Neural cell (in vitro differentiated cells): ENCODE data around the gene TXNDC16. TPM values are rescaled to one million over a fixed set of nuclear protein-coding genes. Genes with fewer than 3 reads are reported as not detected.

Experiments used
- H2AFZ ChIP-seq: fragments of 200-600, 300-800 bp; sonication (generic), shearing (Covaris generic); 2 replicates; pipeline ENCODE4 v1.6.0; 2014; ENCODE audit warnings: low read depth, mild to moderate bottlenecking, antibody characterized with exemption, low read length, moderate library complexity
- H3F3A ChIP-seq: fragments of 200-600 bp; shearing (Covaris generic); 2 replicates; pipeline ENCODE4 v1.6.1; 2016; ENCODE audit warnings: mild to moderate bottlenecking, moderate library complexity, mixed read lengths, antibody characterized with exemption, low read length; ENCODE audit not compliant: insufficient read depth, poor library complexity, severe bottlenecking
- H3K27ac ChIP-seq: fragments of 200-600, 300-800 bp; sonication (generic), shearing (Covaris generic); 2 replicates; pipeline ENCODE4 v1.5.1; 2014; ENCODE audit warnings: mild to moderate bottlenecking, low read length, moderate library complexity
- H3K27me3 ChIP-seq: fragments of 300-800, 200-600 bp; sonication (generic), shearing (Covaris generic); 2 replicates; pipeline ENCODE4 v1.6.0; 2014; ENCODE audit warnings: mild to moderate bottlenecking, low read depth, low read length, moderate library complexity; ENCODE audit not compliant: insufficient read depth
- H3K36me3 ChIP-seq: fragments of 300-800, 200-600 bp; sonication (generic), shearing (Covaris generic); 2 replicates; pipeline ENCODE4 v1.5.1; 2014; ENCODE audit warnings: mild to moderate bottlenecking, antibody characterized with exemption, low read length, moderate library complexity; ENCODE audit not compliant: insufficient read depth
- H3K4me2 ChIP-seq: fragments of 300-800, 200-600 bp; sonication (generic), shearing (Covaris generic); 2 replicates; pipeline ENCODE4 v1.6.0; 2014; ENCODE audit warnings: mild to moderate bottlenecking, low read length
- H3K4me3 ChIP-seq: fragments of 300-800, 200-600 bp; sonication (generic), shearing (Covaris generic); 2 replicates; pipeline ENCODE4 v1.5.1; 2014; ENCODE audit warnings: mild to moderate bottlenecking, low read length, moderate library complexity
- H3K79me2 ChIP-seq: fragments of 200-600 bp; shearing (Covaris generic); replicated peaks from 2 replicates; pipeline ENCODE4 v1.6.0; 2014; ENCODE audit warnings: mild to moderate bottlenecking, low read length, moderate library complexity; ENCODE audit not compliant: insufficient read depth
- H3K9ac ChIP-seq: fragments of 300-800, 200-600 bp; sonication (generic), shearing (Covaris generic); 2 replicates; pipeline ENCODE4 v1.6.1; 2016; ENCODE audit warnings: mild to moderate bottlenecking, low read length, mixed read lengths
- H3K9me2 ChIP-seq: fragments of 200-600 bp; shearing (Covaris generic); 2 replicates; pipeline ENCODE4 v1.6.1; 2016; ENCODE audit warnings: mild to moderate bottlenecking, low read length, mixed read lengths; ENCODE audit not compliant: insufficient read depth
- H3K9me3 ChIP-seq: fragments of 200-600, 300-800 bp; sonication (generic), shearing (Covaris generic); 2 replicates; pipeline ENCODE4 v1.6.1; 2016; ENCODE audit warnings: mild to moderate bottlenecking, mixed run types, low read length, moderate library complexity, mixed read lengths
- H4K20me1 ChIP-seq: fragments of 200-600 bp; shearing (Covaris generic); 2 replicates; pipeline ENCODE4 v1.6.1; 2016; ENCODE audit warnings: mild to moderate bottlenecking, mixed run types; ENCODE audit not compliant: insufficient read depth
- CTCF ChIP-seq: fragments of 450-650 bp; IDR thresholded peaks from 2 replicates; pipeline ENCODE4 v1.5.1; 2014; ENCODE audit warnings: antibody characterized with exemption, mild to moderate bottlenecking, moderate library complexity; ENCODE audit not compliant: poor library complexity, severe bottlenecking
- EP300 ChIP-seq: fragments of 450-650 bp; conservative IDR thresholded peaks from 2 replicates; pipeline ENCODE4 v1.6.1; 2014; ENCODE audit warnings: antibody characterized with exemption, mild to moderate bottlenecking, moderate library complexity; ENCODE audit not compliant: poor library complexity, severe bottlenecking
- EZH2 ChIP-seq: fragments of 200-600, 300-800 bp; shearing (Covaris generic), sonication (generic); IDR thresholded peaks from 2 replicates; pipeline ENCODE4 v1.6.1; 2014; ENCODE audit warnings: antibody characterized with exemption, low read length, borderline replicate concordance, mild to moderate bottlenecking; ENCODE audit not compliant: insufficient read depth, poor library complexity, severe bottlenecking
- MXI1 ChIP-seq: fragments of 450-650 bp; conservative IDR thresholded peaks from 2 replicates; pipeline ENCODE4 v1.6.1; 2014; ENCODE audit warnings: antibody characterized with exemption, mild to moderate bottlenecking; ENCODE audit not compliant: poor library complexity, severe bottlenecking
- POLR2AphosphoS5 ChIP-seq: IDR thresholded peaks from 2 replicates; pipeline ENCODE4 v1.6.1; 2012
- RAD21 ChIP-seq: fragments of 450-650 bp; conservative IDR thresholded peaks from 2 replicates; pipeline ENCODE4 v1.6.1; 2014; ENCODE audit warnings: antibody characterized with exemption, mild to moderate bottlenecking, moderate library complexity
- REST ChIP-seq: IDR thresholded peaks from 2 replicates; pipeline ENCODE4 v1.6.1; 2012; ENCODE audit warnings: borderline replicate concordance
- SMC3 ChIP-seq: fragments of 450-650 bp; conservative IDR thresholded peaks from 2 replicates; pipeline ENCODE4 v1.6.1; 2014; ENCODE audit warnings: antibody characterized with exemption, mild to moderate bottlenecking, moderate library complexity; ENCODE audit not compliant: poor library complexity
- TAF1 ChIP-seq: IDR thresholded peaks from 2 replicates; pipeline ENCODE4 v1.6.1; 2012; ENCODE audit warnings: low read depth
- polyA plus RNA-seq: library from polyadenylated mRNA; depleted of rRNA; stranded (reverse); fragments of >200 nt; gene quantifications from 2 replicates; pipeline ENCODE4 v1.2.3, GENCODE V29; 2014

The TXNDC16 gene
- polyA plus RNA-seq, 1 donor from 2014 or later = 58.4 TPM

- Histone ChIP-seq H3K79me2 (no peaks in the 10 kb centered on the region), H3F3A (no peaks in the 10 kb centered on the region), H4K20me1 (no peaks in the 10 kb centered on the region), H3K9ac (no peak overlapping the region), H3K27me3 (no peaks in the 10 kb centered on the region), H3K27ac (no peak overlapping the region), H3K4me2 (no peak overlapping the region), H3K4me3 (no peak overlapping the region), H3K9me2 (no peaks in the 10 kb centered on the region), H3K36me3 (no peaks in the 10 kb centered on the region), H3K9me3 (no peaks in the 10 kb centered on the region), H2AFZ (no peak overlapping the region)
- TF ChIP-seq MXI1 (no peak), RAD21 (no peak), CTCF (no peak), POLR2AphosphoS5 (no peak), REST (no peak), TAF1 (no peak), EP300 (no peak), SMC3 (no peak), EZH2 (no peak)
Observed at GRCh38 chr14:52391881-52392615, 160.3 kb downstream of the TXNDC16 start.

Other genes with a start within 250 kb of the TXNDC16 start
- not detected in 2 replicates for gene PTGER2, start 238.2 kb downstream of the TXNDC16 start, polyA plus RNA-seq
- 100 and 118 TPM in 2 replicates for gene GPR137C, start 331 bp upstream of the TXNDC16 start, polyA plus RNA-seq
- gene ERO1A, start 143.1 kb upstream of the TXNDC16 start, polyA plus RNA-seq = 43.9 and 45.7 TPM in 2 replicates
- 228 and 254 TPM in 2 replicates for gene PSMC6, start 154.7 kb upstream of the TXNDC16 start, polyA plus RNA-seq
- gene STYX, start 177.7 kb upstream of the TXNDC16 start, polyA plus RNA-seq = 8.3 and 15.1 TPM in 2 replicates
- gene GNPNAT1, start 239.1 kb upstream of the TXNDC16 start, polyA plus RNA-seq = 9.1 and 10.1 TPM in 2 replicates